NCI-H1694 treated with DMSO at 0.1 percent for 48 hours (cell line): ENCODE data around the gene CIZ1.

Source experiments
- DNase-seq: peaks from one replicate; lab custom pipeline; 2025; lab: John Stamatoyannopoulos, UW

The CIZ1 gene

GRCh38 chr9:128124873-128125579 lies 66.3 kb downstream of the CIZ1 start:
- peak; percentile 56 for DNase-seq

GRCh38 chr9:128124451-128124850 lies 66.9 kb downstream of the CIZ1 start:
- no peak for DNase-seq

- no peak for DNase-seq
Observed at GRCh38 chr9:128123451-128124080, 67.8 kb downstream of the CIZ1 start.

GRCh38 chr9:128122809-128123175 lies 68.6 kb downstream of the CIZ1 start:
- DNase-seq, result no peak

GRCh38 chr9:128121924-128122808 lies 69.2 kb downstream of the CIZ1 start:
- DNase-seq, result no peak

GRCh38 chr9:128121466-128121810 lies 69.9 kb downstream of the CIZ1 start:
- no peak for DNase-seq

GRCh38 chr9:128120741-128121465 lies 70.5 kb downstream of the CIZ1 start:
- no peak for DNase-seq

GRCh38 chr9:128120061-128120740 lies 71.2 kb downstream of the CIZ1 start:
- no peak for DNase-seq

- DNase-seq, result peak; percentile 9
Observed at GRCh38 chr9:128118971-128119665, 72.3 kb downstream of the CIZ1 start.

- no peak for DNase-seq
Observed at GRCh38 chr9:128118472-128118857, 72.9 kb downstream of the CIZ1 start.

- peak; percentile 71 for DNase-seq
Observed at GRCh38 chr9:128117613-128118471, 73.5 kb downstream of the CIZ1 start.

- DNase-seq, result no peak
Observed at GRCh38 chr9:128116104-128117083, 75.0 kb downstream of the CIZ1 start.
